MCF 10A (cell line): ENCODE measurements around the gene PLAA. TPM values are rescaled to one million over a fixed set of nuclear protein-coding genes. Genes with fewer than 3 reads are reported as not detected.

ENCODE experiments used
- BruUV-seq: library from RNA; stranded (reverse); fragments of 400-500 nt; replicated peaks from 2 replicates; lab custom pipeline; 2021; lab: Mats Ljungman, UMichigan
- CTCF ChIA-PET: fragments of 300-600 bp; sonication (Branson Sonifier 250); formaldehyde crosslinking; extraction: SDS; loops from one replicate; lab custom pipeline; 2021; ENCODE audit warnings: antibody characterized with exemption, inconsistent platforms; lab: Yijun Ruan, JAX
- POLR2A ChIA-PET: fragments of 300-600, 350-650 bp; sonication (Branson Sonifier 250); formaldehyde crosslinking; extraction: SDS; loops from one replicate; lab custom pipeline; 2020; ENCODE audit warnings: antibody characterized with exemption, inconsistent platforms; lab: Yijun Ruan, JAX
- DNase-seq: peaks from one replicate; pipeline ENCODE4 v3.0.0-alpha.2; 2018; ENCODE audit not compliant: unreplicated experiment
- H3K27ac Mint-ChIP-seq: one replicate; pipeline ENCODE4 v1.8.0; 2022; ENCODE audit warnings: mild to moderate bottlenecking, low read depth, mixed read lengths; ENCODE audit not compliant: unreplicated experiment
- H3K27me3 Mint-ChIP-seq: one replicate; pipeline ENCODE4 v1.8.0; 2022; ENCODE audit warnings: mixed read lengths; ENCODE audit not compliant: insufficient read depth, unreplicated experiment
- H3K36me3 Mint-ChIP-seq: one replicate; pipeline ENCODE4 v1.8.0; 2022; ENCODE audit warnings: mild to moderate bottlenecking, moderate library complexity, mixed read lengths; ENCODE audit not compliant: insufficient read depth, unreplicated experiment
- H3K4me1 Mint-ChIP-seq: one replicate; pipeline ENCODE4 v1.8.0; 2022; ENCODE audit warnings: mixed read lengths; ENCODE audit not compliant: insufficient read depth, unreplicated experiment
- H3K4me3 Mint-ChIP-seq: one replicate; pipeline ENCODE4 v1.8.0; 2022; ENCODE audit warnings: mild to moderate bottlenecking, moderate library complexity, mixed read lengths; ENCODE audit not compliant: unreplicated experiment
- H3K9me3 Mint-ChIP-seq: one replicate; pipeline ENCODE4 v1.8.0; 2022; ENCODE audit warnings: mixed read lengths; ENCODE audit not compliant: unreplicated experiment
- intact Hi-C: fragments of 100-400 bp; cut with micrococcal nuclease; formaldehyde crosslinking; loops from 2 replicates; pipeline ENCODE4 v1.14.1; 2022
- total RNA-seq: library from RNA; stranded (reverse); gene quantifications from 2 replicates; pipeline ENCODE4 v1.2.3, GENCODE V29; 2022
- TF ChIP-seq, protein P1 (sequence below): fragments of 200-600 bp; IDR thresholded peaks from one replicate; pipeline ENCODE4 v1.8.0; 2022; ENCODE audit warnings: antibody characterized with exemption, mild to moderate bottlenecking; ENCODE audit not compliant: unreplicated experiment

PLAA gene
- total RNA-seq, 1 experiment from 2014 or later, result 36.7 TPM

DNA sequence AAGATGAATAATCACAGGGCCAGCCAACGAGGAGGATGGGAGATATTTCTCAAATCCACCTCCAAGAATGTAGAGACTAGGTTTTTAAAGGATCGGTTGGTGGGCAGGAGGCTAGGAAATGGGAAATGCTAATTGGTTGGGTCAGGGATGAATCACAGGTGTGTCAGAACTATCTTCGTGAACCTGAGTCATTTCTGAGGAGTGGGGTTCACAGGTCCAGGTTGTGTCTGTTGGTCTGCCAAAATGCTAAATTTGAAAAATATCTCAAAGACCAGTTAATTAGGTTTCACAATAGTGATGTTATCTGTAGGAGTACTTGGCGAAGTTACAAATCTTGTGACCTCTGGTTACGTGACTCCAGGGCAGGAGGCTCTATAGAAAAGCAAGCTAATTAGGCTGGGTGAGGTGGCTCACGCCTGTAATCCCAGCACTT lies 2.6 kb upstream of the PLAA start:
- Mint-ChIP-seq H3K4me1 (peaks cover 28% of the 10 kb centered on the region), H3K27me3 (no peaks in the 10 kb centered on the region), H3K36me3 (peaks cover 6% of the 10 kb centered on the region), H3K9me3 (no peaks in the 10 kb centered on the region), H3K27ac (peak overlapping the region; percentile 65), H3K4me3 (peak overlapping the region; percentile 38)
- CTCF ChIA-PET, result interaction anchor here (0.6 to 0.7 kb wide), 2 partner anchors 9 to 27 kb away, joined by 3 to 4 read pairs; no protein-coding TSS in a partner anchor
- peak; percentile 78 for DNase-seq
- BruUV-seq, result no TSS peak
- POLR2A ChIA-PET, result interaction anchor here (0.6 to 3.1 kb wide), 4 partner anchors 15 to 233 kb away, joined by 3 to 27 read pairs (median 3); partner anchors contain the start of gene CAAP1
- intact Hi-C loops, result loop anchor here (5.0 kb wide), 1 partner anchor 57 kb away; the partner anchor contains the start of gene CAAP1
- TF ChIP-seq, protein P1, sequence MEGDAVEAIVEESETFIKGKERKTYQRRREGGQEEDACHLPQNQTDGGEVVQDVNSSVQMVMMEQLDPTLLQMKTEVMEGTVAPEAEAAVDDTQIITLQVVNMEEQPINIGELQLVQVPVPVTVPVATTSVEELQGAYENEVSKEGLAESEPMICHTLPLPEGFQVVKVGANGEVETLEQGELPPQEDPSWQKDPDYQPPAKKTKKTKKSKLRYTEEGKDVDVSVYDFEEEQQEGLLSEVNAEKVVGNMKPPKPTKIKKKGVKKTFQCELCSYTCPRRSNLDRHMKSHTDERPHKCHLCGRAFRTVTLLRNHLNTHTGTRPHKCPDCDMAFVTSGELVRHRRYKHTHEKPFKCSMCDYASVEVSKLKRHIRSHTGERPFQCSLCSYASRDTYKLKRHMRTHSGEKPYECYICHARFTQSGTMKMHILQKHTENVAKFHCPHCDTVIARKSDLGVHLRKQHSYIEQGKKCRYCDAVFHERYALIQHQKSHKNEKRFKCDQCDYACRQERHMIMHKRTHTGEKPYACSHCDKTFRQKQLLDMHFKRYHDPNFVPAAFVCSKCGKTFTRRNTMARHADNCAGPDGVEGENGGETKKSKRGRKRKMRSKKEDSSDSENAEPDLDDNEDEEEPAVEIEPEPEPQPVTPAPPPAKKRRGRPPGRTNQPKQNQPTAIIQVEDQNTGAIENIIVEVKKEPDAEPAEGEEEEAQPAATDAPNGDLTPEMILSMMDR, result no peak

DNA sequence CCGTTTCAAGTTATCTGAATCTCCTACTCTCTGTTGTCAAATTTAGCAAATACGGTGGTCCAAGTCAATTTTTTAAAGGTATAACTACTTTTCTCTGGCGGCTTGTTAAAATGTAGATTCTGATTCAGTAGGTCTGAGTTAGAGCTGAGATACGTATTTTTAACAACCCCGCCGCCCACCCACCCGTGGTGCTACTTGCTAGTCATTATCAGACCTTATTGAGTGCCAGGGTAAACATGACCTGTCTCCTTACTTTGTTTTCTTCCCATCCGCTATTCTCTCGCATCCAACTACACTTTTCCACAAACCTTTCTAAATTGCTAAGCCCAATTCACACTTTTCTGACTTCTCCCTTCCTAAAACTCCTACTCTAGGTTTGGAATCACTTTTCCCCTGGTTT lies 694 bp upstream of the PLAA start:
- Mint-ChIP-seq H3K4me3 (peak overlapping the region; percentile 77), H3K27me3 (no peaks in the 10 kb centered on the region), H3K27ac (peak overlapping the region; percentile 99), H3K36me3 (peaks cover 7% of the 10 kb centered on the region), H3K4me1 (peaks cover 32% of the 10 kb centered on the region), H3K9me3 (no peaks in the 10 kb centered on the region)
- intact Hi-C loops, result loop anchor here (1.0 to 5.0 kb wide), 2 partner anchors 9 to 55 kb away; partner anchors contain the start of genes CAAP1 and IFT74
- TF ChIP-seq, protein P1, result no peak
- CTCF ChIA-PET, result interaction anchor here (0.6 to 1.5 kb wide), 2 partner anchors 27 to 55 kb away, joined by 3 to 4 read pairs; no protein-coding TSS in a partner anchor
- POLR2A ChIA-PET, result interaction anchor here (0.6 to 3.1 kb wide), 11 partner anchors 9 to 624 kb away, joined by 3 to 79 read pairs (median 6); partner anchors contain the start of genes CAAP1 and IFT74
- no peak for DNase-seq
- TSS peak; percentile 84 for BruUV-seq

DNA sequence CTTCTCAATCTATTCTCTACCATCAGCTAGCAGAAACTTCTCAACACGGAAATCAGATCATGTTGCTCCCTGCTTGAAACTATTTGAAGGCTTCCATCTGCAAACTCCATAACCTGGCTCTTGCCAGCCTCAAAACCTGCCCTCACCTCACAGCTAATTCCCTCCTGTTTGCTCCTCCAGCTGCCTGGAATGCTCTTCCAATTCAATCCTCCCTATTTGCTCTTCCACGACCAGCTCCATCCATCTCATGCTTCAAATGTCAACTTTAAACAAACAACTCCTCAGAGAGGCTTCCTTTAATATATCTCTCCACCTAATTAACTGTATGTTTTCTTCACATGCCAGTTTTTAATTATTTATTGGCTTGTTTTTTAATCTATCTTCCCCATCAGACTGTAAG lies 1.5 kb downstream of the PLAA start:
- Mint-ChIP-seq H3K27me3 (no peaks in the 10 kb centered on the region), H3K9me3 (no peaks in the 10 kb centered on the region), H3K27ac (peak overlapping the region; percentile 99), H3K36me3 (peaks cover 16% of the 10 kb centered on the region), H3K4me3 (peak overlapping the region; percentile 77), H3K4me1 (peaks cover 40% of the 10 kb centered on the region)
- intact Hi-C loops, result loop anchor here (5.0 kb wide), 1 partner anchor 53 kb away; the partner anchor contains the start of gene CAAP1
- CTCF ChIA-PET, result interaction anchor here (0.8 kb wide), 1 partner anchor 9 kb away, joined by 3 read pairs; no protein-coding TSS in a partner anchor
- no peak for DNase-seq
- no TSS peak for BruUV-seq
- TF ChIP-seq, protein P1, result no peak
- POLR2A ChIA-PET, result interaction anchor here (1.2 to 1.4 kb wide), 5 partner anchors 10 to 581 kb away, joined by 3 to 27 read pairs (median 7); partner anchors contain the start of gene IFT74

DNA sequence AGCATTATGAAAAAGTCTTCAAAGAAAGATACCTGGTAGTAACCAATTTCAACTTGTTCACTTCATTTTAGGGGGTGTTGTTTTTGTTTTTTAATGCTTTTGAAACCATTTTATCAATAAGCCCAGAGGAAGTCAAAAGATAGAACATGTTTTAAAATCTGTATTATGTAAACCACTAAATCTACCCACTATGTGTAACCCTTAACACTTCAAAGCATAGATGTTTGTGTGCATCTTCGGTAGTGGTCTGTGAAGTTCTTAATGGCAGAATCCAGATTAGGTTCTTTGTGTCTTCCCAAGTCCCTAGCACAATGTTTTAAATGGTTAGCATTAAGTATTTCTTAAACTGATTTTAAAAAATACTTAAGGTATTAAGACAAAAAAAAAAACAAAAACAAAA lies 6.3 kb downstream of the PLAA start:
- BruUV-seq, result no TSS peak
- Mint-ChIP-seq H3K27me3 (no peaks in the 10 kb centered on the region), H3K27ac (no peak overlapping the region), H3K4me1 (peaks cover 35% of the 10 kb centered on the region), H3K9me3 (peaks cover 10% of the 10 kb centered on the region), H3K4me3 (no peak overlapping the region), H3K36me3 (peaks cover 9% of the 10 kb centered on the region)
- no peak for DNase-seq
- CTCF ChIA-PET, result interaction anchor here (0.5 to 0.7 kb wide), 2 partner anchors 9 to 92 kb away, joined by 3 read pairs; no protein-coding TSS in a partner anchor
- POLR2A ChIA-PET, result interaction anchor here (1.0 to 3.1 kb wide), 2 partner anchors 15 kb away, joined by 4 to 16 read pairs; partner anchors contain the start of gene IFT74
- intact Hi-C loops, result no loop called here
- TF ChIP-seq, protein P1, result no peak
